Cerebellar cortex (tissue), 1 donor: ENCODE results near the gene EMC7.
A peak's percentile ranks its signal among the peaks of the same experiment; 100 is the strongest.
"Not testable (repeated sequence)": the region's sequence is repeated elsewhere in the genome, so short reads cannot be mapped to it uniquely, and the experiment has no call there.

Experiments used
- DNase-seq: peaks from one replicate; pipeline ENCODE4 v3.0.0-alpha.2; 2015; ENCODE audit warnings: low spot score

Gene EMC7

DNA sequence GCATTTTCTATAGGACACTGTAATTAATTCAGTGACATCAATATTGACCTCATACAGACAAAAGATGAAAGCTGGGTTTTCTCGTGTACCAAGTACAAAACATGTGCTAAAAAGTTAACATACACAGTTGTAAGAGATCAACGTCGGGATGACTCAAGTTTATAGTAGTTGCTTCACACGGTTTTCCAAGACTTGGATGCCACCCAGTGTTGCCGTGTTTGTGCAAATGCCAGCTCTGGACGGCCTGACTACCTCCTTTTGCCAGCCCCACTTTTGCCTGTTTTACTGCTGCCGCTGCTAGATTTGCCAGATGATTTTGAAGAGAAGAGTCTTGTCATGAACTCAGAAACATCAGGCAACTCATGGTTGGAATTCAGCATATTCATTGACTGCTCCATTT lies 17.6 kb downstream of the EMC7 start:
- DNase-seq, result no peak

DNA sequence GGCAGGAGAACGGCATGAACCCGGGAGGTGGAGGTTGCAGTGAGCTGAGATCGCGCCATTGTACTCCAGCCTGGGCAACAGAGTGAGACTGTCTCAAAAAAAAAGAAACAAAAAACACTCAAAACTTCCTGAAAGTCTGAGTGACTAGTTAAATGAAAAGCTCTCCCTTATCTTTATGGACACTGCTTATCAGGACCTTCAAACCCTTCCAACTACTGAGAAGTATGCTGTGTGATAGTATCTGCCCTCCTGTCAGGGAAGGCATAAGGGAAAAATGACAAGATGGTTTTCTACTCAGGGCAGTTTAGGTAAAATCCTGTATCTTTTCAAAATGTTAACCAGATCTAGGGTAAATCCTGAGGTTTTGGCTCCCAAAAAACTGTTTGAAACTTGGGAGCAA lies 21.8 kb downstream of the EMC7 start:
- no peak for DNase-seq

DNA sequence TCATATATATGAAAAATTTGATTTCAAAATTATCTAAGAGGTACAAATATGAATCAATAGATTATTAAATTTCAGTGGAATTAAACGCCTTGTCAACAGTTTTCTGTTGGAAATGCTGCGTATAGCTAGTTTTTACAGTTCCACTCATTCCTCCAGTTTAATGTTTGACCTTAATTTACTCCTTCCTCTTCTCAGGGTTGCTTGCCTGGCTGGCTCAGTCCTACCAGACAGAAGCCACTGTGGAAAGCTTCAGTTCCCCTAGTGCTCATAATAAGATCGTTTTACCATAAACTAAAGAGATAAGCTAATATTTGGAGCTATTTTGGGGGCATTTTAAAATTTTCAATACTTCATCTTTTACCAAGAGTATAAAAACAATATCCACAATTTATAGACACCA lies 22.8 kb downstream of the EMC7 start:
- no peak for DNase-seq

DNA sequence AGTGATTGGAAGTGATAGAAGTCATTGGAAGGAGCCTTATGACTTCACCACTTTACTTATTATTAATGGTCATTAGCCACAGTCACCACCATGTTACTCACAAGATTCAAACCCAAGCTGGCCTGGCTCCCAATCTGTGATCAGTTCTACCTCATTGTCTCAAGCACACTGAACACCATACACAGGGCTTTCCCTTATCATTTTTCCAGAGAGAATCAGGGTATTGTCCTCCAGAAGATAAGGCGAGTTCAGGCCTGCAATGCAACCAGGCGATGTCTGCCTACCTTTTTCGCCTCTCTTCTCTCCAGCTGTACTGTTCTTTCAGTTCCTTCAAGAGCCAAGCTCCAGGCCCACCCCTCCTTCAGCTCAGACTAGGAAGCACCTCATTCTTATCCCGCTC lies 24.9 kb downstream of the EMC7 start:
- no peak for DNase-seq

DNA sequence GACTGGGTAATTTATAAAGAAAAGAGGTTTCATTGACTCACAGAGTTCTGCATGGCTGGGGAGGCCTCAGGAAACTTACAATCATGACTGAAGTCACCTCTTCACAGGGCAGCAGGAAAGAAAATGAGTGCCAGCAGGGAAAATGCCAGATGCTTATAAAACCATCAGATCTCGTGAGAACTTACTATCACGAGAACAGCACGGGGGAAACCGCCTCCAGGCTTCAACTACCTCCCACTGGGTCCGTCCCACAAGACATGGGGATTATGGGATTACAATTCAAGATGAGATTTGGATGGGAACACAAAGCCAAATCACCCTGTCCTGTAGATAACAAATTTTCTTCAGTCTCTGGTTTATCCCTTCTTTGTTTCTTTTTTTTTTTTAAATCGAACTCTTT lies 31.7 kb downstream of the EMC7 start:
- DNase-seq, result no peak

DNA sequence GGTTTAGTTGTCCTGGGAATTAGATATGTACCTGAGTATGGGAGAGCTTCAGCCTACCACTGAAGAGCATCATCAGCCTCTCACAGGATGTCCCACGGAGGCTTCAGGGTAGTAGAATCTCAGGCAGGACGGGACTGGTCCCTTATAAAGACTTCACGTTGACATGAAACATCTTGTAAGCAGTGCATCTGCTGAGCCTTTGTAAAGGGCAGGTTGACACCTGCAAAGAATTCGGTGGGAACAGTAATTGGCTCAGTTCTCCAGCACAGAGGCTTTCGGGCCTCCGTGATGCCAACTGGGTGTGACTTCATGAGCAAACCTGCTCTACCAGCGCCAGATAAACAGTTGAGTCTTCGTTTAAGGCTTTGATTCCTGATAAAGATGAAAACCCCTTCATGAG lies 35.7 kb downstream of the EMC7 start:
- no peak for DNase-seq

DNA sequence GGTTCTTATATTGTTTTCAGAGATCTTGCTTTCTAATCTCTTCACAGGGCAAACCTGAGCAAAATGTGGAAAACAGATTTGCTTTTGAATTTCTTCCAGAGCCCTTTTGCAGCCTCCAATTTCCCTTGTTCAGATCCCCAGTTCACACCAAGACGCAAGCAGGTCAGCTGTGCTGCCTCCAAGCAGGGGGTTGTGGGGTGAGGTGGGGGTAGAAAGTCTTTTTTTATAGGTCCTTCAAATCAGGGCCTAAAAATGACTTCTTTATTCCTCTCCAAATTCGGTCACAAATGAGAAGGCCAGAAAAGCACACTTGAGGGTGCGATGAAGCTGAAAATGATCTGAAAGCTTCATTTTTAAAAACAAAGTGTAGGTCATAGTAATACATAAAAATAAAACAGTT lies 36.4 kb downstream of the EMC7 start:
- no peak for DNase-seq

DNA sequence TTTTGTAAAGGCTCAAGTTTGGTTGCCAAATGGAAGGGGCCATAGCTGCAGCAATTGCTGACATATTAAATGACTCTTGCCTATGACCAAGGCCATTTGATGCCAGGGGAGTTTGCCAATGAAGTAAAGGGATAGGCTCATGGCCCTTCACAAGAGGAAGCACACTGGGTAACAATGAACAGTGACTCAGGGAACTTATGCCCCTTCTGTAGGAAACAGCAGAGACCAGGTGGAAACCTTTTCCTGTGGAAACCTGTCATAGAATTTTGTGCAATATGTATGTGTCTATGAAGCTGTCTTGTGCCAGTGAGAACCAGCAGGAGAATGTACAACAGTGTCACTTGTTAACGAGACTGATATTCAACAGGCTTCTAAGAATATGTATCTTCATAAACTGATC lies 37.2 kb downstream of the EMC7 start:
- no peak for DNase-seq

DNA sequence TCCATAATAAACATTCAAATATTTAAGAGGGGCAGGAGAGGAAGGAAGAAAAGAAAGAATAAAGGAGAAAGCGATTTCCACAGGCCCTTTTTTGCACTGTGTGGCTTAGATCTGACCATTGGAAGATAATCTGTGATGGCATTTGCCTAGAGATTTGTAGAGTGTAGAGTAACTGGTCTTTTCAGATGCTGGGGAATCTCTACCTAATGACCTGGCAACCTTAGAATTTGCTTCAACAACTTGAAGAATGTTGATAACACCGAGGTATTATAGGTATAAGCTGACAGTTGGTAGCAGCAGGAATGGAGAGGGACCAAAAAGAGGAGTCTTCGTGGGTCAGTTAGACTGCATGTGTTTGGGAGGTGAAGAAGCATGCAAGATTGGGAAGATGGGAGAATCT lies 41.7 kb downstream of the EMC7 start:
- no peak for DNase-seq

DNA sequence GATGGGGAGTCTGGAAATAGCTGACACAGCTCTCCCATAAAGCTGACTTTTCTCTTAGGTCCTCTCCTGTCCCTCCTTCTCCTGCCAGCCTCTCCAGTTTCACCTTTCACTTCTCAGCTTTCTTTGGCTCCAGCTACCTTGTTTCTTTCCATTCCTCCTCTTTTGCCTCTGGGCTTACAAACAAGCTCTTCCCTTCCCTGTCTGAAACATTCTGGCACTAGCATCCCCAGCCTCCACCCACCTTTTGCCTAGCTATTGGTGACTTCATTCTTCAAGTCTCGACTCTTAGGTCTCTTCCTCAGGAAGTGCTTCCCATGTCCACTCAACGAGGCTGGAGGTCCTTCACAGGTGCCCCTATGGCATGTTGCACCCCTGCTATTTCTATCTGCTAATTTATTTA lies 42.2 kb downstream of the EMC7 start:
- DNase-seq, result no peak

DNA sequence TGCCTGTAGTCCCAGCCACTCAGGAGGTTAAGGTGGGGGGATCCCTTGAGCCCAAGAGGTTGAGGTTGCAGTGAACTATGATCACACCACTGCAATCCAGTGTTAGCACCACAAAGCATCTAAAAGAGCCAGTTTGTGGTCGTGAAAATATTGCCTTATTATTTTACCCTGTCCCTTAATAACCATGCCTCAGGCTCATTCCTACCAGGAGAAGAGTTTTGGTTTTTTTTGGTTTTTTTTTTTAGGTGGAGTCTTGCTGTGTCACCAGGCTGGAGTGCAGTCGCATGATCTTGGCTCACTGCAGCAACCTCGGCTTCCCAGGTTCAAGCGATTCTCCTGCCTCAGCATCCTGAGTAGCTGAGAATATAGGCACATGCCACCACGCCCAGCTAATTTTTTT lies 44.8 kb downstream of the EMC7 start:
- DNase-seq, result peak; percentile 22

DNA sequence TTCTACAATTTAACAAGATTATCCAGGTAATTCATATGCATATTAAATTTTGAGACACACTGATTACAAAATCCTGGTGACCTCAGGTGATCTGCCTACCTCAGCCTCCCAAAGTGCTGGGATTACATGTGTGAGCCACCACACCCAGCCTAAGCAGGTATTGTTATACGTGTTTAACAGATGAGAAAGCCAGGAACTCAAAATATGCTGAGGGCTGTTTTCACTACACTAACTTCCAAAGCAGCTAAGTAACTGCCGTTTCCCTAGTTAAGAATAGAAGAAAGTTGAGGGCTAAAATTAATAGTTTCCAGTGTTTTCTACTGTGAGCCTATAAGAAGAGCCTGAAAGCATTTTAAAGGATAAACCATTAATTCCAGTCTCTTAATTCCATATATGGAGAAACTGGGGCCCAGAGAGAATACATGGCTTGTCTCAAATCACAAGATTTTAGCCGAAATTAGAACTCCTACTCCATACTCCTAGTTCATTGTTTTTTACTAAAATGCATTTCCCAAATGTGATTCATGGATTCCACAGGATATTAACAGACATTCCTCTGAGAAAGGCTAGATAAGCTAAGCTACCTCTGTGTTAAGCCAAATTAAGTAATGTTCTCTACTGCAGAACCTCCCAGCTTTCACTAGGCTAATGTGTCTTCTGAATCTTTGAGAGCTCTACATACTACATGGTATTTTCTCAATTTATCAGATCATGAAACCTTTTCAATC lies 45.6 kb downstream of the EMC7 start:
- peak; percentile 65 for DNase-seq

DNA sequence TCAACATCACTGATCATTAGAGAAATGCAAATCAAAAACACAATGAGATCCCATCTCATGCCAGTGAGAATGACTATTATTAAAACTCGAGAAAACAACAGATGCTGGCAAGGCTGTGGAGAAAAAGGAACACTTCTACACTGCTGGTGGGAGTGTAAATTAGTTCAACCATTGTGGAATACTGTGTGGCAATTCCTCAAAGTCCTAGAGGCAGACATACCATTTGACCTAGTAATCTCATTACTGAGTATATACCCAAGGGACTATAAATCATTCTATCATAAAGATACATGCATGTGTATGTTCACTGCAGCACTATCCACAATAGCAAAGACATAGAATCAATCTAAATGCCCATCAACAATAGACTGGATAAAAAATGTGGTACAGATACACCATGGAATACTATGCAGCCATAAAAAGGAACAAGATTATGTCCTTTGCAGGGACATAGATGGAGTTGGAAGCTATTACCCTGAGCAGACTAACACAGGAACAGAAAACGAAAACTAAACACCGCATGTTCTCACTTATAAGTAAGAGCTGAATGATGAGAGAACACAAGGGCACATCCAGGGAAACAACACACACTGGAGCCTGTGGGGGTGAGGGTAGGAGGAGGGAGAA lies 47.5 kb downstream of the EMC7 start:
- no peak for DNase-seq

DNA sequence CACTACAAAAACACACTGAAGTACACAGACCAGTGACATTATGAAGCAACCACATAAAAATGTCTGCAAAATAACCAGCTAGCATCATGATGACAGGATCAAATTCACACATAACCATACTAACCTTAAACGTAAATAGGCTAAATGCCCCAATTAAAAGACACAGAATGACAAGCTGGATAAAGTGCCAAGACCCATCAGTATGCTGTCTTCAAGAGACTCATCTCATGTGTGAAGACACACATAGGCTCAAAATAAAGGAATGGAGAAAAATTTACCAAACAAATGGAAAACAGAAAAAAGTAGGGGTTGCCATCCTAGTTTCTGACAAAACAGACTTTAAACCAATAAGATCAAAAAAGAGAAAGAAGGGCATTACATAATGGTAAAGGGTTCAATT lies 51.3 kb downstream of the EMC7 start:
- DNase-seq, result not testable (repeated sequence)

DNA sequence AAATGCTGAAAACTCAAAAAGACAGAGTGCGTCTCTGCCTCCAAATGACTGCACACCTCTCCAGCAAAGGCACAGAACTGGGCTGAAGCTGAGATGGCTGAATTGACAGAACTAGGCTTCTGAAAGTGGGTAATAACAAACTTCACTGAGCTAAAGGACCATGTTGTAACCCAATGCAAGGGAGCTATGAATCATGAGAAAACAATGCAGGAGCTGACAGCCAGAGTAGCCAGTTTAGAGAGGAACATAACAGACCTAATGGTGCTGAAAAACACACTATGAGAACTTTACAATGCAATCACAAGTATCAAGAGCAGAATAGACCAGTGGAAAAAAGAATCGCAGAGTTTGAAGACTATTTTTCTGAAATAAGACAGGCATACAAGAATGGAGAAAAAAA lies 52.5 kb downstream of the EMC7 start:
- DNase-seq, result no peak

DNA sequence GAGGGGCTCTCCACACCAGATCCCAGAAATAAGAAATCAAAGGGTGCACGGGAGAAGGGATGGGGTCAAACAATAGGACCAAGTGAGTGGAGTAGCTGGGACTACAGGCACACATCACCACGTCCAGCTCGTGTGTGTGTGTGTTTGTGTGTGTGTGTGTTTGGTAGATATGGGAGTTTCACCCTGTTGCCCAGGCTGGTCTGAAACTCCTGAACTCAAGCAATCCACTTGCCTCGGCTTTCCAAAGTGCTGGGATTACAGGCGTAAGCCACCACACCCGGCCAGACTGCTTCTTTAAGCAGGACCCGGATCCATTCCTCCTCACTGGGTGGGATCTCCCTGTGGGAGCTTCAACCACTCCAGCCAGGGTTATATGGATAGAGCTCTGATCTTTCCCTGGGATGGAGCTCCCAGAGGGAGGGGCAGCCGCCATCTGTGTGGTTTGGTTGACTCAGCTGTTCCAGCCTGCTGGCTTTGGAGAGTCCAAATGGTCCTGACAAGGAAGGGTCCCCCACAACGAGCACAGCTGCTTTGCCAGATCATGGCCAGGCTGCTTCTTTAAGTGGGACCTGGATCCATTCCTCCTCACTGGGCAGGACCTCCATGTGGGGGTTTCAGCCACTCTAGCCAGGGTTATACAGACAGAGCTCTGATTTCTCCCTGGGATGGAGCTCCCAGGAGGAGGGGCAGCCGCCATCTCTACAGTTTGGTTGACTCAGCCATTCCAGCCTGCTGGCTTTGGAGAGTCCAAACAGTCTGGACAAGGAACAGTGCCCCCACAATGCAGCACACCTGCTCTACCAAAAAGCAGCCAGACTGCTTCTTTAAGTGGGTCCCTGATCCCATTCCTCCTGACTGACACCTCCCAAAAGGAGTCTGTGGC lies 53.5 kb downstream of the EMC7 start:
- no peak for DNase-seq

DNA sequence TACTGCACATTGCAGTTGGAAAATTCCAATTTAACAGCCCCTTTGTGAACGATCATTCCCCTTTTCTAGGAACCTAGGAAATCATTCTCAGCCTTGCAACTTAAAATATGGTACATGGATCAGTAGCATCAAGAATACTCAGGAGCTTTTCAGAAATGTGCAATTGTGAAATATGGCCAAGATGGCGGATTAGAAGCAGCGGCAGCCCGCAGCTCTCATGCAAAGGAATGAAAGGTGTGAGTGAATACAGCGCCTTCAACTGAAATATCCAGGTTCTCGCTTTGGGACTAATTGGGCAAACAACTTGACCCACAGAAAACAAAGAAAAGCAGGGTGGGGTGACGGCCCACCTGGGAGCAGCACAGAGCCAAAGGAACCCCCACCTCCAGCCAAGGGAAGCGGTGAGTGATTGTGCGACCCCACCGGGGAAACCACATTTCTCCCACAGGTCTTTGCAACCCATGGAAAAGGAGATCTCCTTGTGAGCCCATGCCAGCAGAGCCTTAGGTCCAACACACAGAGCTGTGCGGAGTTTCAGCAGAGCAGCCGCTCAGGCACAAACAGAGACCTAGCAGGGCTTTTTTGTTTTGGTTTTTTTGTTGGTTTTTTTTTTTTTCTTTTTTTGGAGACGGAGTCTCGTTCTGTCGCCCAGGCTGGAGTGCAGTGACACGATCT lies 55.1 kb downstream of the EMC7 start:
- DNase-seq, result no peak

DNA sequence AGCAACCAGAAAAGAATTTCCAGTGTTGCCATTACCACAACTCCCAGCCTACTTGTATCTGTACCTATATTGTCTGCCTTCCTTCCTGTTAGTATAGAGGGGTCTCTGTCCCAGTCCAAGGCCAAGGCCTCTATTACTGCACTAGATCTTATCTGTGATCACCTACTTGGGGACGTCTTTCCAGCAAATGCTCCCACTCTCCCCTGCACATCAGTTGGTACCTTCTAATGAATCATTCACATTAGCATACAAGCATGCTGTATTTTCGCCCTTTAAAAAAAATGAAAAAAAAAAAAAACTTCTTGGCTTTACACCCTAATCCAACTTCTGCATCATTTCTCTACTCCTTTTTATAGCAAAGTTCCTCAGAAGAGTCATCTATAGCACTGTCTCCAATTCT lies 57.8 kb downstream of the EMC7 start:
- DNase-seq, result no peak

DNA sequence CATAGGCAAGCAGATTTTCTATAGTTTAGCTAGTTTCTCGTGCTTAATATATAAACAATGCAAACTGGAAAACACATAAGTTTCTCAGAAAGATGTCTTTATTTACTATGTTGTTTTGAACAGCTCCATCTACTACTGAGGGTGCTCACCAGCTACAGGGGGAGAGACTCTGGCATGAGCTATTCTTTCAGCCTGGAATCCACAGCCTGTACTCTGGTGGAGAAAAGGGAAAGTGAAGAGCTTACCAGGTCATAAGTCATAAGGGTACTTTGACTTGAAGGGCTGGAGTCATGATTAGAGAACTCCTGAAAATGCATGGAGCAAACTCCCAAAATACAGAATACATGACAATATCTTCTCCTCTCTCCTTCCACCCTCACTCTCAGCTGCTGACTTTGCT lies 58.3 kb downstream of the EMC7 start:
- peak; percentile 18 for DNase-seq

DNA sequence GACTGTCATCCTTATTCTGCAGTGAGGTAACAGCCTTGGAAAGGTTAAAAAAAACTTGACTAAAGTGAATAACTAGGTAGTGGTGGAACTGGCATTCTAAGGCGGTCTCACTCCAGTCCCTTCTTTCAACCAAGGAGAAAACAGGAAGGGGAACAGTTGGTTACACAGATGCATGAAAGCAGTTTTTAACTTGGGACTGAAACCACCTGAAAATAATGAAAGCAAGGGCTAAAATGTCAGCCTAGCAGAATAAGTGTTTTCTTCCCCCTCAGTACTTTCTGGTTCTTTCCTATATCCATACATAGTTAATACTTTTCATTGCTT lies 61.9 kb downstream of the EMC7 start:
- DNase-seq, result no peak

DNA sequence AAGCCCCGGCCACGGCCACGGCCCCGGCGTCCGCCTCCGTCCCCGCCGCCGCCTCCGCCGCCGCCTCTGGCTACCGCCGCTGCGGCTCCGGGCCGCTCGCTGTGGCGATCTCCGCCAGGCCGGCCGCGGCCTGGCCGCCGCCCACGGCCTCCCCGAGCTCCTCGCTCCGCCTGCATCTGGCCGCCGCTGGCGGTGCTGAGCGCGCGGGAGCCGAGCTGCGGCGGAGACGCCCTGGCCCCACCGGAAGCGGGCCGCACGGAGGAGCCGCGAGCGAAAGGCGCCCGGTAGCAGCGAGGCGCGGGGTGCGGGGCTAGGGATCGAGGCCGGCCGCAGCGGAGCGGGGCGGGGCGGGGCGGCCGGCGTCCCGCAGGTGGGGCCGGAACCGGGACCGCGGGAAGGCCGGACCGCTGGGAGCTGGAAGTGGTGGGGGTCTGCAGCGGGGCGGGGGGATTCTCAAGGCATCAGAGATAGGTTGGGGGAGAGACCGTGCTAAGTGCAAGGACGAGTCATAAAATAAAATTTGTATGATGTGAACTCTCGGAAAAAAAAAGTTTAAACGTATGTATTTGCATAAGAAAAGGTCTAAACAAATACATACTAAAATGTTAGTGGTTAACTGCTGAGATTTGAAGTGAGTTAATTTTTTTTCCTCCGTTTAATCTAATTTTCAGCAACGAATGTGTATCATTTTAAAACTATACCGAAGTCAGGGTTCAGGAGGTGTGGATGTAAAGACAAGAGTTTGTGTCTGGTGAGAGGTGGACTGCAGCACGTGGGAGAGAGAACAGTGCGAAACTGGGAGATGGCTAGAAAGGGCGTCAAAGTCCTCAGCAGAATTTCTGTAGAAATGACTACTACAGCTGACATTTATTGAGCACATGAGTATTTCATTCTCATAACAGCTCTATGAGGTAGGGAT lies 62.5 kb downstream of the EMC7 start, which contains the start of gene AVEN:
Gene AVEN, minus strand, starts transcription at position 334 of the 919 bp plus-strand sequence. Its CDS starts 158 bp downstream, at position 176.
- DNase-seq, result peak; percentile 21
